GM21529 (cell line): Measurements from ENCODE around the gene AUTS2.

Experiments used
- ATAC-seq: cut with Tn5 transposase; IDR thresholded peaks from one replicate; pipeline ENCODE4 v1.9.1; 2021; ENCODE audit not compliant: unreplicated experiment

AUTS2 gene

GRCh38 chr7:70556761-70557160 is 958.5 kb downstream of the AUTS2 start:
- ATAC-seq: no peak

- ATAC-seq: no peak
These were observed 959.1 kb downstream of the AUTS2 start for GRCh38 chr7:70557338-70557737.

DNA sequence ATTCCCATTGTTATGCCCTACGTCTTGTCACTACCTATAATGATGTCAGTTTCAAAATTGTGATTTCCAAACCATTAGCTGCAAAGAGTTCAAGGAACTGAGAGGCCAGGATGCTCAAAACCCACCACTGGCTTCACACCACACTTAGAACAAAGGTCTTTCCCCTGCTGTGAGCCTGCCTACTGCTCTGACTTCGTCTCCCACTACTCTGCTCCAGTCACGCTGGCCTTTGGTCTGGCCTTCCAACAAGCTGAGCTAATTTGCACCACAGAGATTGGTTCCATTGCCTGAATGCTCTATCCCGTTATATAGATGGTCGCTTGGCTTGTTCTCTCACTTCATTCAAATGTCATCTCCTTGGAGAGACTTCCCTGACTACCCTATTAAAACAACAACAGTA is 961.5 kb downstream of the AUTS2 start:
- ATAC-seq: no peak

- no peak for ATAC-seq
These were observed 965.7 kb downstream of the AUTS2 start for GRCh38 chr7:70563960-70564359.

DNA sequence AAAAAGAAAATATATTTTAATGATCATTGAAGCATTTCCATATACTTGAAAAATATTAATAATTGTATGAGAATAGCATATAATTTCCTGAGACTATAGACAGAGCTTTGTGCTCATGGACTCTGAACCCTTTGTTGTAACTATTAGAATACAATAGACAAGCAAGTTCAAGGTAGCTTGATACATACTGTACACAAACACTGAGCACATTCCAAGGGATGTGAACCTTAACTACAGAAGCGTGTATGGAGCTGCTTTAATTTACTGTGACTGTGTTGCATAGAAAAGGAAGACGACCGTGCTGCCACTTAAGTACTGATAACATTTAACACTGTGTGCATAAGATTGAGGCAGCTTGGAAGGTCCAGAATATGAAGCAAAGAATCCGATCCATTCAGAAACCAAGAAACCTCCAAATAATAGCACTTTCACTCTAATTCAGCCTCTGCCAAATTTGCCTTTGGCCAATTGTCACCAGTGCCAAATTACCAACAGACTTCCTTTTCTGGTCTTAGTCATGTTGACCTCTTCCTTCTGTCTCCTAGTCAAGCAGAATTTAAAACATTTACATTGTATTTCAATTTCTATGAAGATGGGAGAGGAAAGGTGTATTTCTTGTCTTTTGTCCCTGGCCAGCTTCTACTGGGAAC is 967.6 kb downstream of the AUTS2 start:
- no peak for ATAC-seq

DNA sequence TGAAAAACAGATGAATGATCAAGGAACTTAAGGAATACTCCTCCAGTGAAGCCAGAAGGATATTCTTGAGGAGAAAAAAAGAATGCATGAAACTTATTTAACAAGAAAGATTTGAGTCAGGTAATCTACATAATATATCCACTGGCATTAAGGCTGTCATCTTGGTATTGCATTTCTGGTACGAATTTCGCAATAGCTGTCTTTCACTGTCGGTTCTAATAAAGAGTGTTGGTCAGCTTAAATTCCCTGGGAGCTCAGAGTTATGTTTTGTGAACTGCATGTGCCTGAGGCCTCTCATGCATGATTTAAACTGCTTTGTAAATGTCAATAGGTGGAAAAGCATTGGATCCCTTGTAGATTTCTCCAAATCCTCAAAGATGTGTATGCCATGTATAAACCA is 968.4 kb downstream of the AUTS2 start:
- no peak for ATAC-seq

GRCh38 chr7:70568674-70569334 is 970.5 kb downstream of the AUTS2 start:
- no peak for ATAC-seq

- ATAC-seq: no peak
These were observed 971.1 kb downstream of the AUTS2 start for GRCh38 chr7:70569335-70569819.

- ATAC-seq: no peak
These were observed 971.8 kb downstream of the AUTS2 start for GRCh38 chr7:70570029-70570428.

- ATAC-seq: no peak
These were observed 972.7 kb downstream of the AUTS2 start for GRCh38 chr7:70570961-70571360.

GRCh38 chr7:70571403-70571934 is 973.2 kb downstream of the AUTS2 start:
- no peak for ATAC-seq

DNA sequence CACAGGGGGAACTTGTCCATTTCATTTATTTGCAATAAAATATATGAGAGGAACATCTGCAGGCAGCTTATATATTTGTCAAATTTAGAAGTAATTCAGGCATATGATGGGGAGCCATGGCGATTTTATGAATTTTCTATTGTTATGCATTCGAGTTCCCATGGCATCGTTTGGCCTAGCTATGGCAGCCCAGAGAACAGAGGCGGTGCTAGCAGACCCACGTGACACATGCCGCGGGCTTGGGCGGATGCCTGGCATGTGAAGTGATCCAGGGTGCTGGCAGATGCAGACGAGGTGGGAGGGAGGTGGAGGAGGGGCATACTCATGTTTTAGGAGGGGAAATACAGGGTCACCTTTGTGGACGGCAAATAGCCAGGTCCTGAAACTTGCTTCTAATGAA is 973.7 kb downstream of the AUTS2 start:
- no peak for ATAC-seq

GRCh38 chr7:70572571-70572970 is 974.3 kb downstream of the AUTS2 start:
- no peak for ATAC-seq

GRCh38 chr7:70573071-70573661 is 974.9 kb downstream of the AUTS2 start:
- ATAC-seq: no peak

DNA sequence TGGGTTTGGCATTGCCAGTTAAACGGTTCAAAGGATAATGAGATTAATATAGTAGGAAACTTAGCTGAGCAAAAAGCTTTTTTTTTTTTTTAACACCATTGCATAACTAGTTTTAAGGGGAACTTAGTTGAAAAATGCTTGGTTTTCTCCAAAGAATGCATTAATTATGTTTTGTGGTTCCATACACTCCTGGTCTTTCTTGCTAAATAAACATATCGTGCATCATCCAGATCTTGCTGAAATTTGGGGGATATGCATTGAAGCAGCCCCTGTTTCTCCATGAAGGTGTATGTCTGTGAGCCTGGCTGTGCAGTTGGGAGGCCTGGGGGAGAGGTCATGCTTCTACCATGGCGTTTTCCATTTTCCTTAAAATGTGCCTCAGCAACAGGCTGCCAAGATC is 975.4 kb downstream of the AUTS2 start:
- ATAC-seq: no peak

GRCh38 chr7:70574314-70574834 is 976.1 kb downstream of the AUTS2 start:
- ATAC-seq: no peak

DNA sequence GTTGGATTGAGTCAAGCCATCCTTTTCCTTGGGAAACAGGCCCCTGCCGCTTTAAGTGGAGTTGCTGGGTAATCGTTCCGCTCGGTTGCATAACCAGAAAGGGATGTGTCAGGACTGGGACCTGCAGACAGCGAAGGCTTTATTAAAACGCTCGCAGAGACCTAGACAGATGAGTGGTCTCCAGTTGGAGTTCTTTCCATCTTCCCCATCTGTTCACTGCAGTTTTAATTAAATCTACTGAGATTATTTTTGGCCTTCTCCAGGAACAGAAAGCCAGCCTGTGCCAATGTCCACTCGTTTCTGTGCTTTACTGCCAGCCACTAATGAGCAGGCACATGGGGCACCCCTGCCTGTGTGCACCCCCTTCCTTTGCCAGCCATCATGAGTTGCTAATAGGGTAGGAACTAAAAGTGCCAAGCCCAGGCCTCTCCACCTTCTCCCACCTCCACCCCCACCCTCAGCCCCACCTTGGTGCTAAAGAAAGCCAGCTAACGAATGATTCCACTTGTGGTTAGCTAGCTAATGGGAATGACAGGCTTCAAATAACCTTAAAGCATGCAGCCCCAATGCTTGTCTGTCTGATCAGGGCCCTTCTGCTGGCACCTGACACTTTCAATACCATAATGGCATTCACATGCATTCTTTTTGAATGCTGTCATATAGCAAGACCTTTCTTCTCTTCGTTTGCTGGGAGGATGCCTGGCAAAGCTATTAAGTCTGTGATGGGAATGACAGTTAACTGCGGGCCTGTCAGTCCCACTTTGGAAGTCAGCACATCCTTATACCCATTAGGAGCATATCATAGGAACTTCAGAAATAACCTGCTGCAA is 976.9 kb downstream of the AUTS2 start:
- no peak for ATAC-seq

- no peak for ATAC-seq
These were observed 978.8 kb downstream of the AUTS2 start for GRCh38 chr7:70577078-70577477.

DNA sequence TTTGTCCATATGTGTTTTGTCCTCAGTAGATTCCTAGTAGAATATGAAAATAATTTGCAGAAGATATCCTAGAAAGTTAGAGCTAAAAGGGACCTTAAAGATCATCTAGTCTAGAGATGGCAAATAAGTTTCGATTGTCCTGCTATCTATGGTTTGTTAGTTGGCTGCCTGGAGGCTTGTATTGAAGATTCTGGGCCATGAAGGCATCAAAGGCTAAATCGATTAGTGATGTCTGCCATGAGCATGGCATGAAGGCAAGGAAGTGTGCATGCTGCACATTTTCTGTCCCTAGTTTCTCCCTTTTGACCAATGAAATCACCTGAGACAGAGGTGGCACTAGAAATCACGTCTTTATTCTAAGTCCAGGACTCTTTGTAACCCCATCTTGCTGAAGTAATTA is 979.9 kb downstream of the AUTS2 start:
- no peak for ATAC-seq

DNA sequence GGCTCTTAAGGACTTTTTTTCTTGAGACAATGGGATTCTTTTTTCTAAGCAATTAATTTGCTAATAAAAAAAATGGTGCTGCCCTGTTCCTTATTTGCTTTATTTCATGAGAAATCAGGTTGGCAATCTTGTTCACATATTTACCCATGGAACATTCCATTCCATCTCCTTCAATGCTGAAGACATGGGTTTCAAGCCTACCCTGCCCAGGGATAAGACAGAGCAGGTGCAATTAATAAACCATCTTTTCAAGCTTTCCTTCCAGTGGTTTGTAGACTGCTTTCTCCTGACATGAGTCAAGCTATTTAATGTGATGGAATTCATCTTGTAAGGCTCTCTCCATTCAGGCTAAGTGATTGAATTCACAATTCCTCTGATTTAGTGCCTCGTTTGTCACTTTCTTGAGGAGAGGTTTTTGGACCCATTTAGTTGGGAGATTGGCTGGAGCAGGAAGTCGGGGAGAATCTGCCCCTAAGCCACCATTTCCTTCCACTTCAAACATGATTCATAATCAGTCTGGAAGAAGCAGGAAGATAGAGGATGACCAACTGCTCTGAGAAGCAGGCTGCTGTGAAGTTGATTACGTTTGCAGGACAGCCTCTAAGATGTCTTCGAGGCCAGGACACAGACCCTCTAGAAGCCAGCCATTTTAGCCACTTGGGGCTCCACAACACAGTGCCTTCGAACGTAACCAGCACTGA is 981.3 kb downstream of the AUTS2 start:
- ATAC-seq: no peak
